ENCODE measurements around the gene GTSE1.

GTSE1 gene

DNA sequence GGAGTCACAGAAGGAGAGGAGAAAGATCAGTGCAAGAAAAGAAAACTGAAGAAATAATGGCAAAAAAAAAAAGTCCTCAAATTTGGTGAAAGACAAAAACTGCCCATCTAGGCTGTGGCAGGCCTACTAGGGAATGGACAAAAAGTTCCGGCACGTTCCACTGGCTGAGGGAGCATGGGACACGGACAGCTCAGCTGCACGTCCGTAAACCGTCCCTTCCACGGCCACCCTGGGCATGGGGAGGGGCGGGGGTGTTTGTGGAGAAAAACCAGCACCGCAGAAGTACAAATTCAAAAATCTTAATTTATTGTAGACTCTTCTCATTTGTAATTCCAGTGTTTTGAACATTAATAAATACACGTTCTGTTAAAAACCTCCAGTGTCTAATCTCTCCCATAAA is 64.2 kb downstream of the GTSE1 start:
- TF ChIP-seq CTCF (IDR thresholded peaks at IDR 0.05; ENCODE audit: insufficient read depth, low read length, poor library complexity, severe bottlenecking) (no peak), EZH2phosphoT487 (conservative IDR thresholded peaks at IDR 0.05; ENCODE audit: low read length) (no peak)
- no peak overlapping the region for H3K4me3 ChIP-seq (ENCODE audit: insufficient read depth, low read length, poor library complexity, severe bottlenecking)
- H3K9ac ChIP-seq (ENCODE audit: low read length), result no peak overlapping the region
- no peaks in the 10 kb centered on the region for H3K36me3 ChIP-seq (ENCODE audit: low read length)
- no peak overlapping the region for H3K4me2 ChIP-seq (ENCODE audit: low read depth, low read length, poor library complexity, severe bottlenecking)
- no peaks in the 10 kb centered on the region for H4K20me1 ChIP-seq (ENCODE audit: low read depth, low read length)
- no peaks in the 10 kb centered on the region for H3K9me2 ChIP-seq (replicated peaks; ENCODE audit: insufficient read depth, low read length)
- no peak overlapping the region for H2AFZ ChIP-seq (ENCODE audit: low read depth, low read length, severe bottlenecking)
- no peaks in the 10 kb centered on the region for H3K79me2 ChIP-seq (ENCODE audit: insufficient read depth, low read length)
- no peaks in the 10 kb centered on the region for H3K9me3 ChIP-seq (ENCODE audit: insufficient read depth, low read length)
- no peak overlapping the region for H3K27ac ChIP-seq (ENCODE audit: low read depth, low read length)
- H3F3A ChIP-seq (ENCODE audit: insufficient read depth), result peaks cover 11% of the 10 kb centered on the region
- no peaks in the 10 kb centered on the region for H3K27me3 ChIP-seq (ENCODE audit: low read length)

GRCh38 chr22:46361826-46362202 is 65.1 kb downstream of the GTSE1 start:
- H2AFZ ChIP-seq (ENCODE audit: low read depth, low read length, severe bottlenecking), result no peak overlapping the region
- H3F3A ChIP-seq (ENCODE audit: insufficient read depth), result peaks cover 11% of the 10 kb centered on the region
- no peaks in the 10 kb centered on the region for H3K79me2 ChIP-seq (ENCODE audit: insufficient read depth, low read length)
- H3K4me3 ChIP-seq (ENCODE audit: insufficient read depth, low read length, poor library complexity, severe bottlenecking), result no peak overlapping the region
- no peak overlapping the region for H3K4me2 ChIP-seq (ENCODE audit: low read depth, low read length, poor library complexity, severe bottlenecking)
- no peaks in the 10 kb centered on the region for H4K20me1 ChIP-seq (ENCODE audit: low read depth, low read length)
- TF ChIP-seq EZH2phosphoT487 (conservative IDR thresholded peaks at IDR 0.05; ENCODE audit: low read length) (no peak), CTCF (IDR thresholded peaks at IDR 0.05; ENCODE audit: insufficient read depth, low read length, poor library complexity, severe bottlenecking) (no peak)
- no peaks in the 10 kb centered on the region for H3K9me2 ChIP-seq (replicated peaks; ENCODE audit: insufficient read depth, low read length)
- H3K9me3 ChIP-seq (ENCODE audit: insufficient read depth, low read length), result no peaks in the 10 kb centered on the region
- H3K27ac ChIP-seq (ENCODE audit: low read depth, low read length), result no peak overlapping the region
- H3K27me3 ChIP-seq (ENCODE audit: low read length), result no peaks in the 10 kb centered on the region
- H3K36me3 ChIP-seq (ENCODE audit: low read length), result no peaks in the 10 kb centered on the region
- no peak overlapping the region for H3K9ac ChIP-seq (ENCODE audit: low read length)

- H3F3A ChIP-seq (ENCODE audit: insufficient read depth), result peaks cover 11% of the 10 kb centered on the region
- no peak for TF ChIP-seq CTCF (IDR thresholded peaks at IDR 0.05; ENCODE audit: insufficient read depth, low read length, poor library complexity, severe bottlenecking)
- TF ChIP-seq EZH2phosphoT487 (conservative IDR thresholded peaks at IDR 0.05; ENCODE audit: low read length), result no peak
- no peak overlapping the region for H3K4me2 ChIP-seq (ENCODE audit: low read depth, low read length, poor library complexity, severe bottlenecking)
- H2AFZ ChIP-seq (ENCODE audit: low read depth, low read length, severe bottlenecking), result no peak overlapping the region
- H4K20me1 ChIP-seq (ENCODE audit: low read depth, low read length), result no peaks in the 10 kb centered on the region
- no peaks in the 10 kb centered on the region for H3K9me2 ChIP-seq (replicated peaks; ENCODE audit: insufficient read depth, low read length)
- no peaks in the 10 kb centered on the region for H3K36me3 ChIP-seq (ENCODE audit: low read length)
- H3K27me3 ChIP-seq (ENCODE audit: low read length), result no peaks in the 10 kb centered on the region
- H3K9ac ChIP-seq (ENCODE audit: low read length), result no peak overlapping the region
- H3K79me2 ChIP-seq (ENCODE audit: insufficient read depth, low read length), result no peaks in the 10 kb centered on the region
- H3K4me3 ChIP-seq (ENCODE audit: insufficient read depth, low read length, poor library complexity, severe bottlenecking), result no peak overlapping the region
- no peaks in the 10 kb centered on the region for H3K9me3 ChIP-seq (ENCODE audit: insufficient read depth, low read length)
- H3K27ac ChIP-seq (ENCODE audit: low read depth, low read length), result no peak overlapping the region
These were observed 65.7 kb downstream of the GTSE1 start for GRCh38 chr22:46362203-46362933.

All from SU-DHL-6 (cell line).